HUDEP-2 (cell line): ENCODE data around the gene MED20.

Experiments used
- DNase-seq, 76 experiments: peaks; one replicate each; lab custom pipeline; 2025; ENCODE audit not compliant: unreplicated experiment in 76 of 76; lab: John Stamatoyannopoulos, UW

Gene MED20

GRCh38 chr6:41941280-41942066 lies 20.5 kb upstream of the MED20 start, which contains the start of gene CCND3:
TSS of gene CCND3 (minus strand) at chr6:41941808. CDS start at chr6:41941649, 159 bp downstream.
- DNase-seq: peak in 74 of 76 experiments; percentile 57 to 97 (median 90)

GRCh38 chr6:41940759-41941279 lies 19.9 kb upstream of the MED20 start:
- peak in 32 of 76 experiments; percentile 24 to 75 (median 50) for DNase-seq

- DNase-seq: peak in 52 of 76 experiments; percentile 22 to 73 (median 52)
Observed at GRCh38 chr6:41939848-41940758, 19.2 kb upstream of the MED20 start.

- peak in 42 of 76 experiments; percentile 21 to 71 (median 46) for DNase-seq
Observed at GRCh38 chr6:41939176-41939847, 18.4 kb upstream of the MED20 start.

- DNase-seq: no peak
Observed at GRCh38 chr6:41938590-41939175, 17.7 kb upstream of the MED20 start.

- DNase-seq: peak in 75 of 76 experiments; percentile 54 to 96 (median 87)
Observed at GRCh38 chr6:41937861-41938574, 17.1 kb upstream of the MED20 start.

GRCh38 chr6:41937472-41937860 lies 16.5 kb upstream of the MED20 start:
- DNase-seq: peak in 1 of 76 experiments; percentile 18

GRCh38 chr6:41936073-41936837 lies 15.3 kb upstream of the MED20 start:
- DNase-seq: peak in 75 of 76 experiments; percentile 72 to 100 (median 98)

- DNase-seq: no peak
Observed at GRCh38 chr6:41935685-41936072, 14.7 kb upstream of the MED20 start.

GRCh38 chr6:41935193-41935574 lies 14.2 kb upstream of the MED20 start:
- DNase-seq: peak in 1 of 76 experiments; percentile 20

- DNase-seq: peak in 1 of 76 experiments; percentile 23
Observed at GRCh38 chr6:41934278-41935192, 13.6 kb upstream of the MED20 start.

GRCh38 chr6:41932378-41932777 lies 11.4 kb upstream of the MED20 start:
- no peak for DNase-seq

- no peak for DNase-seq
Observed at GRCh38 chr6:41931792-41932191, 10.9 kb upstream of the MED20 start.

GRCh38 chr6:41929924-41930323 lies 9.0 kb upstream of the MED20 start:
- DNase-seq: no peak

- no peak for DNase-seq
Observed at GRCh38 chr6:41927253-41927652, 6.3 kb upstream of the MED20 start.

GRCh38 chr6:41922154-41922553 lies 1.2 kb upstream of the MED20 start:
- DNase-seq: no peak

GRCh38 chr6:41921712-41921998 lies 716 bp upstream of the MED20 start:
- peak in 2 of 76 experiments; percentile 38 to 65 for DNase-seq

- peak in 28 of 76 experiments; percentile 15 to 69 (median 38) for DNase-seq
Observed at GRCh38 chr6:41917528-41917927, 3.4 kb downstream of the MED20 start.
